Measurements from ENCODE around the gene DAPK1. TPM values are rescaled to one million over a fixed set of nuclear protein-coding genes. Genes with fewer than 3 reads are reported as not detected.

DAPK1 gene
- total RNA-seq, 1 donor from 2014 or later: 38.3 TPM

- DNase-seq (ENCODE audit: low spot score): no peak
Measured at GRCh38 chr9:87610200-87611155, 112.8 kb downstream of the DAPK1 start.

- no peak for DNase-seq (ENCODE audit: low spot score)
Measured at GRCh38 chr9:87611776-87612175, 114.1 kb downstream of the DAPK1 start.

GRCh38 chr9:87612536-87612935 lies 114.9 kb downstream of the DAPK1 start:
- no peak for DNase-seq (ENCODE audit: low spot score)

GRCh38 chr9:87613265-87614111 lies 115.8 kb downstream of the DAPK1 start:
- no peak for DNase-seq (ENCODE audit: low spot score)

GRCh38 chr9:87614397-87614796 lies 116.7 kb downstream of the DAPK1 start:
- DNase-seq (ENCODE audit: low spot score): no peak

- DNase-seq (ENCODE audit: low spot score): no peak
Measured at GRCh38 chr9:87615136-87615535, 117.5 kb downstream of the DAPK1 start.

- DNase-seq (ENCODE audit: low spot score): no peak
Measured at GRCh38 chr9:87615547-87616148, 118.0 kb downstream of the DAPK1 start.

GRCh38 chr9:87618226-87618625 lies 120.6 kb downstream of the DAPK1 start:
- no peak for DNase-seq (ENCODE audit: low spot score)

- no peak for DNase-seq (ENCODE audit: low spot score)
Measured at GRCh38 chr9:87618931-87619330, 121.3 kb downstream of the DAPK1 start.

- no peak for DNase-seq (ENCODE audit: low spot score)
Measured at GRCh38 chr9:87619346-87619745, 121.7 kb downstream of the DAPK1 start.

GRCh38 chr9:87620731-87621322 lies 123.2 kb downstream of the DAPK1 start:
- DNase-seq (ENCODE audit: low spot score): no peak

GRCh38 chr9:87622098-87622497 lies 124.4 kb downstream of the DAPK1 start:
- DNase-seq (ENCODE audit: low spot score): no peak

GRCh38 chr9:87622923-87623322 lies 125.3 kb downstream of the DAPK1 start:
- DNase-seq (ENCODE audit: low spot score): no peak

GRCh38 chr9:87628346-87628745 lies 130.7 kb downstream of the DAPK1 start:
- DNase-seq (ENCODE audit: low spot score): no peak

- no peak for DNase-seq (ENCODE audit: low spot score)
Measured at GRCh38 chr9:87629104-87629503, 131.4 kb downstream of the DAPK1 start.

GRCh38 chr9:87630266-87630665 lies 132.6 kb downstream of the DAPK1 start:
- DNase-seq (ENCODE audit: low spot score): no peak

- DNase-seq (ENCODE audit: low spot score): no peak
Measured at GRCh38 chr9:87630846-87631245, 133.2 kb downstream of the DAPK1 start.

GRCh38 chr9:87635656-87636501 lies 138.2 kb downstream of the DAPK1 start:
- no peak for DNase-seq (ENCODE audit: low spot score)

- no peak for DNase-seq (ENCODE audit: low spot score)
Measured at GRCh38 chr9:87638292-87638691, 140.6 kb downstream of the DAPK1 start.

- no peak for DNase-seq (ENCODE audit: low spot score)
Measured at GRCh38 chr9:87639949-87640348, 142.3 kb downstream of the DAPK1 start.
